ENCODE measurements around the gene C11orf65.
A peak's percentile ranks its signal among the peaks of the same experiment; 100 is the strongest.

C11orf65 gene

GRCh38 chr11:108497317-108498045 is 30.2 kb upstream of the C11orf65 start:
- peak overlapping the region; percentile 67 for H3K4me3 ChIP-seq (ENCODE audit: low read length)
- H3K36me3 ChIP-seq (ENCODE audit: insufficient read depth, low read length) = no peaks in the 10 kb centered on the region
- peaks cover 21% of the 10 kb centered on the region for H3K4me1 ChIP-seq (ENCODE audit: control insufficient read depth, insufficient read depth, low read length)
- peak overlapping the region; percentile 82 for H3K9ac ChIP-seq (ENCODE audit: low read depth, low read length)
- H3K27me3 ChIP-seq (ENCODE audit: control insufficient read depth, insufficient read depth, low read length) = no peaks in the 10 kb centered on the region
- no peaks in the 10 kb centered on the region for H3K9me3 ChIP-seq (replicated peaks; ENCODE audit: low read length)
- peak overlapping the region; percentile 85 for H3K4me2 ChIP-seq (ENCODE audit: low read length)

- peaks cover 21% of the 10 kb centered on the region for H3K4me1 ChIP-seq (ENCODE audit: control insufficient read depth, insufficient read depth, low read length)
- peak overlapping the region; percentile 67 for H3K4me3 ChIP-seq (ENCODE audit: low read length)
- H3K36me3 ChIP-seq (ENCODE audit: insufficient read depth, low read length) = no peaks in the 10 kb centered on the region
- peak overlapping the region; percentile 82 for H3K9ac ChIP-seq (ENCODE audit: low read depth, low read length)
- no peaks in the 10 kb centered on the region for H3K27me3 ChIP-seq (ENCODE audit: control insufficient read depth, insufficient read depth, low read length)
- H3K4me2 ChIP-seq (ENCODE audit: low read length) = peak overlapping the region; percentile 85
- H3K9me3 ChIP-seq (replicated peaks; ENCODE audit: low read length) = no peaks in the 10 kb centered on the region
Measured at GRCh38 chr11:108496643-108497256, 29.4 kb upstream of the C11orf65 start.

- Histone ChIP-seq H3K4me2 (ENCODE audit: low read length) (no peak overlapping the region), H3K9me3 (replicated peaks; ENCODE audit: low read length) (no peaks in the 10 kb centered on the region), H3K4me1 (ENCODE audit: control insufficient read depth, insufficient read depth, low read length) (peaks cover 12% of the 10 kb centered on the region), H3K36me3 (ENCODE audit: insufficient read depth, low read length) (no peaks in the 10 kb centered on the region), H3K4me3 (ENCODE audit: low read length) (no peak overlapping the region), H3K9ac (ENCODE audit: low read depth, low read length) (no peak overlapping the region), H3K27me3 (ENCODE audit: control insufficient read depth, insufficient read depth, low read length) (no peaks in the 10 kb centered on the region)
Measured at GRCh38 chr11:108495326-108495725, 28.0 kb upstream of the C11orf65 start.

- H3K27me3 ChIP-seq (ENCODE audit: control insufficient read depth, insufficient read depth, low read length) = no peaks in the 10 kb centered on the region
- H3K4me2 ChIP-seq (ENCODE audit: low read length) = no peak overlapping the region
- no peak overlapping the region for H3K4me3 ChIP-seq (ENCODE audit: low read length)
- H3K9me3 ChIP-seq (replicated peaks; ENCODE audit: low read length) = no peaks in the 10 kb centered on the region
- H3K4me1 ChIP-seq (ENCODE audit: control insufficient read depth, insufficient read depth, low read length) = peaks cover 12% of the 10 kb centered on the region
- H3K9ac ChIP-seq (ENCODE audit: low read depth, low read length) = no peak overlapping the region
- no peaks in the 10 kb centered on the region for H3K36me3 ChIP-seq (ENCODE audit: insufficient read depth, low read length)
Measured at GRCh38 chr11:108494182-108494581, 26.9 kb upstream of the C11orf65 start.

GRCh38 chr11:108491936-108492335 is 24.6 kb upstream of the C11orf65 start:
- H3K4me3 ChIP-seq (ENCODE audit: low read length) = no peak overlapping the region
- H3K9me3 ChIP-seq (replicated peaks; ENCODE audit: low read length) = no peaks in the 10 kb centered on the region
- no peaks in the 10 kb centered on the region for H3K27me3 ChIP-seq (ENCODE audit: control insufficient read depth, insufficient read depth, low read length)

GRCh38 chr11:108486828-108487227 is 19.5 kb upstream of the C11orf65 start:
- Histone ChIP-seq H3K27me3 (ENCODE audit: control insufficient read depth, insufficient read depth, low read length) (no peaks in the 10 kb centered on the region), H3K4me2 (ENCODE audit: low read length) (no peak overlapping the region), H3K36me3 (ENCODE audit: insufficient read depth, low read length) (peaks cover 29% of the 10 kb centered on the region), H3K4me3 (ENCODE audit: low read length) (no peak overlapping the region), H3K4me1 (ENCODE audit: control insufficient read depth, insufficient read depth, low read length) (no peaks in the 10 kb centered on the region), H3K9me3 (replicated peaks; ENCODE audit: low read length) (no peaks in the 10 kb centered on the region), H3K9ac (ENCODE audit: low read depth, low read length) (no peak overlapping the region)

More at GRCh38 chr11:108491936-108492335, 24.6 kb upstream of the C11orf65 start:
- no peak overlapping the region for H3K4me2 ChIP-seq (ENCODE audit: low read length)
- H3K36me3 ChIP-seq (ENCODE audit: insufficient read depth, low read length) = peaks cover 3% of the 10 kb centered on the region
- peaks cover 7% of the 10 kb centered on the region for H3K4me1 ChIP-seq (ENCODE audit: control insufficient read depth, insufficient read depth, low read length)
- no peak overlapping the region for H3K9ac ChIP-seq (ENCODE audit: low read depth, low read length)

GRCh38 chr11:108486331-108486730 is 19.0 kb upstream of the C11orf65 start:
- Histone ChIP-seq H3K4me1 (ENCODE audit: control insufficient read depth, insufficient read depth, low read length) (no peaks in the 10 kb centered on the region), H3K9ac (ENCODE audit: low read depth, low read length) (no peak overlapping the region), H3K36me3 (ENCODE audit: insufficient read depth, low read length) (peaks cover 29% of the 10 kb centered on the region)

GRCh38 chr11:108483163-108483562 is 15.8 kb upstream of the C11orf65 start:
- Histone ChIP-seq H3K4me3 (ENCODE audit: low read length) (no peak overlapping the region), H3K27me3 (ENCODE audit: control insufficient read depth, insufficient read depth, low read length) (no peaks in the 10 kb centered on the region), H3K4me2 (ENCODE audit: low read length) (no peak overlapping the region), H3K36me3 (ENCODE audit: insufficient read depth, low read length) (peaks cover 35% of the 10 kb centered on the region), H3K9me3 (replicated peaks; ENCODE audit: low read length) (no peaks in the 10 kb centered on the region), H3K4me1 (ENCODE audit: control insufficient read depth, insufficient read depth, low read length) (no peaks in the 10 kb centered on the region), H3K9ac (ENCODE audit: low read depth, low read length) (no peak overlapping the region)

More at GRCh38 chr11:108486331-108486730, 19.0 kb upstream of the C11orf65 start:
- Histone ChIP-seq H3K27me3 (ENCODE audit: control insufficient read depth, insufficient read depth, low read length) (no peaks in the 10 kb centered on the region), H3K4me2 (ENCODE audit: low read length) (no peak overlapping the region), H3K4me3 (ENCODE audit: low read length) (no peak overlapping the region), H3K9me3 (replicated peaks; ENCODE audit: low read length) (no peaks in the 10 kb centered on the region)

- Histone ChIP-seq H3K9me3 (replicated peaks; ENCODE audit: low read length) (no peaks in the 10 kb centered on the region), H3K9ac (ENCODE audit: low read depth, low read length) (no peak overlapping the region), H3K4me2 (ENCODE audit: low read length) (no peak overlapping the region), H3K36me3 (ENCODE audit: insufficient read depth, low read length) (peaks cover 25% of the 10 kb centered on the region), H3K27me3 (ENCODE audit: control insufficient read depth, insufficient read depth, low read length) (no peaks in the 10 kb centered on the region), H3K4me3 (ENCODE audit: low read length) (no peak overlapping the region), H3K4me1 (ENCODE audit: control insufficient read depth, insufficient read depth, low read length) (no peaks in the 10 kb centered on the region)
Measured at GRCh38 chr11:108474664-108475463, 7.5 kb upstream of the C11orf65 start.

- H3K4me2 ChIP-seq (ENCODE audit: low read length) = no peak overlapping the region
- H3K9ac ChIP-seq (ENCODE audit: low read depth, low read length) = no peak overlapping the region
- H3K9me3 ChIP-seq (replicated peaks; ENCODE audit: low read length) = no peaks in the 10 kb centered on the region
- H3K27me3 ChIP-seq (ENCODE audit: control insufficient read depth, insufficient read depth, low read length) = no peaks in the 10 kb centered on the region
- peaks cover 16% of the 10 kb centered on the region for H3K36me3 ChIP-seq (ENCODE audit: insufficient read depth, low read length)
- H3K4me3 ChIP-seq (ENCODE audit: low read length) = no peak overlapping the region
- H3K4me1 ChIP-seq (ENCODE audit: control insufficient read depth, insufficient read depth, low read length) = no peaks in the 10 kb centered on the region
Measured at GRCh38 chr11:108472681-108473080, 5.4 kb upstream of the C11orf65 start.

GRCh38 chr11:108468478-108468864 is 1.1 kb upstream of the C11orf65 start:
- Histone ChIP-seq H3K36me3 (ENCODE audit: insufficient read depth, low read length) (no peaks in the 10 kb centered on the region), H3K4me1 (ENCODE audit: control insufficient read depth, insufficient read depth, low read length) (peaks cover 4% of the 10 kb centered on the region), H3K4me3 (ENCODE audit: low read length) (no peak overlapping the region), H3K4me2 (ENCODE audit: low read length) (no peak overlapping the region), H3K27me3 (ENCODE audit: control insufficient read depth, insufficient read depth, low read length) (no peaks in the 10 kb centered on the region), H3K9ac (ENCODE audit: low read depth, low read length) (no peak overlapping the region), H3K9me3 (replicated peaks; ENCODE audit: low read length) (no peaks in the 10 kb centered on the region)

Measured in skeletal muscle satellite cell (primary cell).